Left lung (tissue), 10 donors: Measurements from ENCODE around the gene NPB. TPM values are rescaled to one million over a fixed set of nuclear protein-coding genes. Genes with fewer than 3 reads are reported as not detected.

Experiments used
- ATAC-seq: fragments of 200-7000 bp; cut with Tn5 transposase; one replicate; pipeline ENCODE4 v1.9.1; 2020; ENCODE audit warnings: moderate library complexity
- DNase-seq, 4 donors: peaks; one replicate each; pipeline ENCODE4 v3.0.0-alpha.2; 2013 to 2020
- H3K27ac ChIP-seq, 2 donors: fragments of 200-600 bp; sonication (generic) in 1 of 2; one replicate each; pipeline versions ENCODE4 v1.5.0 to v1.8.0; 2020 to 2021
- H3K27me3 ChIP-seq, 2 donors: fragments of 200-600 bp; sonication (generic) in 1 of 2; one replicate each; pipeline versions ENCODE4 v1.5.0 to v1.8.0; 2020 to 2021
- H3K36me3 ChIP-seq, 2 donors: fragments of 200-600 bp; sonication (generic) in 1 of 2; one replicate each; pipeline versions ENCODE4 v1.5.0 to v1.8.0; 2020 to 2021
- H3K4me1 ChIP-seq, 2 donors: fragments of 200-600 bp; one replicate each; pipeline ENCODE4 v1.8.0; 2021
- H3K4me3 ChIP-seq, 2 donors: fragments of 200-600 bp; sonication (generic) in 1 of 2; one replicate each; pipeline versions ENCODE4 v1.5.0 to v1.8.0; 2020 to 2021; ENCODE audit warnings: mild to moderate bottlenecking in 1 of 2
- H3K9me3 ChIP-seq, 2 donors: fragments of 200-600 bp; sonication (generic) in 1 of 2; one replicate each; pipeline versions ENCODE4 v1.5.0 to v1.8.0; 2020 to 2021
- intact Hi-C, 2 donors: fragments of 100-400 bp; cut with DNase I; formaldehyde crosslinking; loops; one replicate each; pipeline versions ENCODE4 v1.11.2 to v1.14.2; 2022
- polyA plus RNA-seq, 6 donors: library from polyadenylated mRNA; unstranded; fragments of 120-200 nt; gene quantifications; one replicate each; pipeline ENCODE4 v1.2.1, GENCODE V29; 2013; ENCODE audit not compliant: insufficient read length in 6 of 6
- total RNA-seq, 2 donors: library from RNA; stranded (reverse); fragmentation: NEBNext Ultra II Directional; extraction: Animal tissue kit (Norgen Biotek cat#: 25700); gene quantifications; one replicate each; pipeline ENCODE4 v1.2.1, GENCODE V29; 2021
- TF ChIP-seq, protein P1 (sequence below), 2 donors: fragments of 200-600 bp; sonication (generic) in 1 of 2; IDR thresholded peaks; one replicate each; pipeline versions ENCODE4 v1.5.0 to v1.8.0; 2021; ENCODE audit warnings: antibody characterized with exemption in 2 of 2
- donor health status: DM: no; HTN: yes; CAD: no.
- donor health status: DM: no; HTN: no; CAD: no.

Gene NPB
- total and polyA plus RNA-seq, 8 donors, result 0.26 to 2.1 (median 1.3) TPM

- H3K27me3 ChIP-seq, result peaks cover 0 to 72% of the 10 kb centered on the region in 2 donors
- H3K4me3 ChIP-seq, result no peak overlapping the region
- H3K27ac ChIP-seq, result peak overlapping the region in 1 of 2 donors; percentile 5
- peaks cover 0 to 23% of the 10 kb centered on the region in 2 donors for H3K4me1 ChIP-seq
- H3K36me3 ChIP-seq, result no peaks in the 10 kb centered on the region
- TF ChIP-seq, protein P1, sequence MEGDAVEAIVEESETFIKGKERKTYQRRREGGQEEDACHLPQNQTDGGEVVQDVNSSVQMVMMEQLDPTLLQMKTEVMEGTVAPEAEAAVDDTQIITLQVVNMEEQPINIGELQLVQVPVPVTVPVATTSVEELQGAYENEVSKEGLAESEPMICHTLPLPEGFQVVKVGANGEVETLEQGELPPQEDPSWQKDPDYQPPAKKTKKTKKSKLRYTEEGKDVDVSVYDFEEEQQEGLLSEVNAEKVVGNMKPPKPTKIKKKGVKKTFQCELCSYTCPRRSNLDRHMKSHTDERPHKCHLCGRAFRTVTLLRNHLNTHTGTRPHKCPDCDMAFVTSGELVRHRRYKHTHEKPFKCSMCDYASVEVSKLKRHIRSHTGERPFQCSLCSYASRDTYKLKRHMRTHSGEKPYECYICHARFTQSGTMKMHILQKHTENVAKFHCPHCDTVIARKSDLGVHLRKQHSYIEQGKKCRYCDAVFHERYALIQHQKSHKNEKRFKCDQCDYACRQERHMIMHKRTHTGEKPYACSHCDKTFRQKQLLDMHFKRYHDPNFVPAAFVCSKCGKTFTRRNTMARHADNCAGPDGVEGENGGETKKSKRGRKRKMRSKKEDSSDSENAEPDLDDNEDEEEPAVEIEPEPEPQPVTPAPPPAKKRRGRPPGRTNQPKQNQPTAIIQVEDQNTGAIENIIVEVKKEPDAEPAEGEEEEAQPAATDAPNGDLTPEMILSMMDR (IDR thresholded peaks at IDR 0.05), result no peak
- DNase-seq (peak in 1 of 4 donors; percentile 77), ATAC-seq (no peak)
- H3K9me3 ChIP-seq, result no peaks in the 10 kb centered on the region
- intact Hi-C loops, result no loop called here
Observed at GRCh38 chr17:81939881-81940385, 37.9 kb downstream of the NPB start.

- ATAC-seq (no peak), DNase-seq (no peak)
- H3K4me3 ChIP-seq, result no peak overlapping the region
- peaks cover 0 to 75% of the 10 kb centered on the region in 2 donors for H3K27me3 ChIP-seq
- H3K9me3 ChIP-seq, result no peaks in the 10 kb centered on the region
- peaks cover 0 to 21% of the 10 kb centered on the region in 2 donors for H3K4me1 ChIP-seq
- intact Hi-C loops, result no loop called here
- TF ChIP-seq, protein P1 (IDR thresholded peaks at IDR 0.05), result no peak
- no peaks in the 10 kb centered on the region for H3K36me3 ChIP-seq
- H3K27ac ChIP-seq, result peak overlapping the region in 1 of 2 donors; percentile 5
Observed at GRCh38 chr17:81940538-81941483, 38.8 kb downstream of the NPB start.

DNA sequence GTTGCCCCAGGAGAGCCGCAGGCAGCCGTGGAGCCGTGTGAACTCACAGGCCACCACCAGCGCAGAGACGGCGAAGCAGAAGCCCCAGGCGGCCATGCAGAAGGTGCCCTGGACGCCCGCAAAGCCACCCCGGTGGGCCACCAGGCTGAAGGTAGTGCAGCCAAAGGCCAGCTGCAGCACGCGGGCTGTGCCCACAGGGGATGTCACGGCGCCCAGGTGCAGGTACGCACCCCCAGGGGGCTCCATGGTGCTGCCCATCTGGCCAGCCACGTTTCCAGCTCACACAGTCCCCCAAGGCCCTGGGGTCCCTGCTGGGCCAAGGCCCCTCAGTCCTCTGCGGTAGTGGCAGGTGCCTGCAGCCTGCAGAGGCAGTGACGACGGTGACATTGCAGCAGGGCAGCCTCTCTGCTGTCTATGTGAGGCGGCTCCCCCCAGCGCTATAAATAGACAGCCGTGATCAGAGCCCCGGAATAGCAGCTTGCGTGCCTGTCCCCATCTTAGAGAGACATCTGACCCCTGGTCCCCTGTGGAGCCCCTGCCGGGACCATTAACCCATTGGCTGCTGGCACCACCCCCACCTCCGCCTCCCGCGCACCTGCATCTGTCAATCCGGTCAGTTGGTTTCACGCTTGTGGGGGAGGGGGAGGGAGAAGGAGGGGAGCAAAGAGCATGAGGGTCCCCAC is 39.6 kb downstream of the NPB start:
- DNase-seq, result peak in 1 of 4 donors; percentile 79
- TF ChIP-seq, protein P1 (IDR thresholded peaks at IDR 0.05), result no peak
- peaks cover 0 to 13% of the 10 kb centered on the region in 2 donors for H3K4me1 ChIP-seq
- no peaks in the 10 kb centered on the region for H3K9me3 ChIP-seq
- H3K36me3 ChIP-seq, result no peaks in the 10 kb centered on the region
- intact Hi-C loops, result no loop called here
- H3K4me3 ChIP-seq, result no peak overlapping the region
- no peak for ATAC-seq
- no peak overlapping the region for H3K27ac ChIP-seq
- H3K27me3 ChIP-seq, result peaks cover 0 to 69% of the 10 kb centered on the region in 2 donors

DNA sequence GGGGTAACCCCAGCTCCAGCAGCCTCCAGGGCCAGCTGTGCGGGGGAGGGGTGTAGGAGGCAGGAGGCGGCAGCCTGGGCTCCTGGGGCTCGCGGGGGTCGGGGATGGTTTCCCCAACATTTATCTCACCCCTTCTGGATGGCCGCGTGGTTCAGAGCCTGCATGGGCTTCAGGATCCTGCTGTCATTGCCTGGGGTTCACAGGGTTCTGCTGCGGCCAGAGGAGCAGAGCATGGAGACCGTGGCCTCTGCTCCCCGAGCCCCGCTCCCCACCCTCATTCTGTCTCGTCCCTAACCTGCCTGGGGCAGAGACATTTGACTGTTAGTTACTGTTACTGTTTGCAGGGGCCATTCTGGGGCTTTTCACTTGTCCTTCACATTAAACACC is 40.1 kb downstream of the NPB start:
- TF ChIP-seq, protein P1 (IDR thresholded peaks at IDR 0.05), result no peak
- ATAC-seq (no peak), DNase-seq (no peak)
- no peak overlapping the region for H3K27ac ChIP-seq
- no peaks in the 10 kb centered on the region for H3K36me3 ChIP-seq
- no peak overlapping the region for H3K4me3 ChIP-seq
- H3K4me1 ChIP-seq, result peaks cover 0 to 8% of the 10 kb centered on the region in 2 donors
- H3K9me3 ChIP-seq, result no peaks in the 10 kb centered on the region
- intact Hi-C loops, result no loop called here
- peaks cover 0 to 64% of the 10 kb centered on the region in 2 donors for H3K27me3 ChIP-seq

DNA sequence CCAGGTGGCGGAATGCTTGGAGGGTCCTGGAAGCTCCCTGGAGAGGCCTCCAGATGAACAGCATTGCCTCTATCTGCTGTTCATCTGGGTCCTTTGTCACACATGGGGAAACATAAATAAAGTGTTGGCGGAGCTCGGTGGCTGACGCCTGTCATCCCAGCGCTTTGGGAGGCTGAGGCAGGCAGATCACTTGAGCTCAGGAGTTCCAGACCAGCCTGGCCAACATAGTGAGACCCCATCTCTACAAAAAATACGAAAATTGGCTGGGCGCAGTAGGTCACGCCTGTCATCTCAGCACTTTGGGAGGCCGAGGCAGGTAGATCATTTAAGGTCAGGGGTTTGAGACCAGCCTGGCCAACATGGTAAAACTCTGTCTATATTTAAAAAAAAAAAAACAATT is 42.8 kb downstream of the NPB start:
- intact Hi-C loops, result no loop called here
- no peak overlapping the region for H3K4me3 ChIP-seq

More for the DNA sequence above, 42.8 kb downstream of the NPB start:
- no peaks in the 10 kb centered on the region for H3K36me3 ChIP-seq
- no peaks in the 10 kb centered on the region for H3K9me3 ChIP-seq
- no peaks in the 10 kb centered on the region for H3K4me1 ChIP-seq
- no peak overlapping the region for H3K27ac ChIP-seq
- ATAC-seq (no peak), DNase-seq (no peak)
- H3K27me3 ChIP-seq, result peaks cover 0 to 46% of the 10 kb centered on the region in 2 donors
- TF ChIP-seq, protein P1 (IDR thresholded peaks at IDR 0.05), result no peak
